Esophagus squamous epithelium (tissue), 5 donors: Measurements from ENCODE around the gene H6PD. TPM values are rescaled to one million over a fixed set of nuclear protein-coding genes. Genes with fewer than 3 reads are reported as not detected.

ENCODE experiments used
- DNase-seq: peaks from one replicate; lab custom pipeline; 2025; lab: John Stamatoyannopoulos, UW
- H3K27ac ChIP-seq, 4 donors: fragments of 200-600 bp; sonication (generic); one replicate each; pipeline ENCODE4 v1.5.1; 2016 to 2019; ENCODE audit warnings: mild to moderate bottlenecking in 1 of 4
- H3K27me3 ChIP-seq, 4 donors: fragments of 200-600 bp; sonication (generic); 1 replicate in 3 of 4; 2 replicates in 1 of 4; pipeline versions ENCODE4 v1.5.1 to v1.6.0; 2017 to 2021; ENCODE audit warnings: antibody characterized with exemption in 1 of 4
- H3K36me3 ChIP-seq, 3 donors: fragments of 200-600 bp; sonication (generic); one replicate each; pipeline ENCODE4 v1.5.1; 2016 to 2019
- H3K4me1 ChIP-seq, 3 donors: fragments of 200-600 bp; sonication (generic); one replicate each; pipeline ENCODE4 v1.5.1; 2017 to 2019
- H3K4me3 ChIP-seq, 4 donors: fragments of 200-600 bp; sonication (generic); 1 replicate in 3 of 4; 2 replicates in 1 of 4; pipeline ENCODE4 v1.5.1; 2016 to 2019; ENCODE audit warnings: mild to moderate bottlenecking in 2 of 4, moderate library complexity in 1 of 4
- H3K9me3 ChIP-seq, 3 donors: fragments of 200-600 bp; sonication (generic); one replicate each; pipeline ENCODE4 v1.5.1; 2016 to 2019
- POLR2A ChIP-seq, 4 donors: fragments of 450-650 bp; IDR thresholded peaks; one replicate each; pipeline ENCODE4 v1.6.1; 2017; ENCODE audit warnings: antibody characterized with exemption in 4 of 4, mild to moderate bottlenecking in 4 of 4, moderate library complexity in 3 of 4
- WGBS, 2 donors: methylation state at CpG; one replicate each; pipeline ENCODE4 v1.1.5; 2018; 5-methylcytosine and 5-hydroxymethylcytosine counted together
- intact Hi-C: fragments of 100-400 bp; cut with DNase I; formaldehyde crosslinking; loops from one replicate; pipeline ENCODE4 v1.15.0; 2022
- total RNA-seq, 4 donors: library from RNA; depleted of rRNA; stranded (reverse); fragments of >200 nt; gene quantifications; one replicate each; pipeline ENCODE4 v1.1.0, GENCODE V29; 2016
- TF ChIP-seq, protein P1 (sequence below), 6 experiments: fragments of 450-650 bp in 4 of 6; fragments of 200-600 bp in 2 of 6; sonication (generic) in 2 of 6; IDR thresholded peaks; one replicate each; pipeline ENCODE4 v1.5.1; 2016 to 2019; ENCODE audit warnings: antibody characterized with exemption in 6 of 6, mild to moderate bottlenecking in 4 of 6, moderate library complexity in 4 of 6
- donor health status: DM: yes; HTN: yes; CAD: no.

Gene H6PD
- total RNA-seq, 4 donors from 2014 or later = 10.6 to 35.5 (median 18.7) TPM

DNA sequence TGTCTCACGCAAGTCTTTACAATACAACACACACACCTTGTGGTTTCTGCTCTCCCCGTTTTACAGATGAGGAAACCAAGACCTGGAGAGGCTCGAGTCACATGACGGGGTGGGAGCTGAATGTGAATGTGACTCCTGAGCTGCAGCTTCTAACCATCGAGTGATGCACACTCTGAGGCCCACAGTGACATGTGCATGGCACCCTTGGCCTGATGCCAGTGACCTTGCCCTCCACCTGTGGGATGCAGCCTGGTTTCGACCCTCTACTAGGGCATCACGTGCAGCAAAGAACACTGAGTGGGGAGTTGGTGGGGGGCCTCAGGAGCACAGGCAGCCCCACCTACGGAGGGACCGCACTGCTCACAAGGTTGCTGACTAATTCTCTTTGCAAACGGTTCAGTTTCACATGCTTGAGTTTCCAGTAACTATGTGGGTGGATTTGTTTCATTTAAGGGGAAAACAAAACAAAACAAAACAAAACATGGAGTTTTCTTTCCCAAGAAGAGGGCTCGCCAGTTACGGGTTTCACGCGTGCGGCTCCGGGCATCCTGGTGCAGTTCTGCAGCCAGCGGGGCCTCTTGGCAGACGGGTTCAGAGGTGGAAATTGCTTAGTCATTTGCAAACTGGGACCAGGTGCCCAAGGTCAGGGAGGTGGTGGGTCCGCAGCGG lies 81.0 kb downstream of the H6PD start:
- Histone ChIP-seq H3K27me3 (no peaks in the 10 kb centered on the region), H3K4me1 (peaks cover 68 to 100% (median 88%) of the 10 kb centered on the region in 3 donors), H3K4me3 (peak overlapping the region in 1 of 4 donors; percentile 35), H3K36me3 (peaks cover 0 to 21% (median 0%) of the 10 kb centered on the region in 3 donors), H3K9me3 (no peaks in the 10 kb centered on the region), H3K27ac (peak overlapping the region; percentile 65 to 83 (median 80))
- TF ChIP-seq POLR2A (IDR thresholded peaks at IDR 0.05) = no peak
- TF ChIP-seq, protein P1, sequence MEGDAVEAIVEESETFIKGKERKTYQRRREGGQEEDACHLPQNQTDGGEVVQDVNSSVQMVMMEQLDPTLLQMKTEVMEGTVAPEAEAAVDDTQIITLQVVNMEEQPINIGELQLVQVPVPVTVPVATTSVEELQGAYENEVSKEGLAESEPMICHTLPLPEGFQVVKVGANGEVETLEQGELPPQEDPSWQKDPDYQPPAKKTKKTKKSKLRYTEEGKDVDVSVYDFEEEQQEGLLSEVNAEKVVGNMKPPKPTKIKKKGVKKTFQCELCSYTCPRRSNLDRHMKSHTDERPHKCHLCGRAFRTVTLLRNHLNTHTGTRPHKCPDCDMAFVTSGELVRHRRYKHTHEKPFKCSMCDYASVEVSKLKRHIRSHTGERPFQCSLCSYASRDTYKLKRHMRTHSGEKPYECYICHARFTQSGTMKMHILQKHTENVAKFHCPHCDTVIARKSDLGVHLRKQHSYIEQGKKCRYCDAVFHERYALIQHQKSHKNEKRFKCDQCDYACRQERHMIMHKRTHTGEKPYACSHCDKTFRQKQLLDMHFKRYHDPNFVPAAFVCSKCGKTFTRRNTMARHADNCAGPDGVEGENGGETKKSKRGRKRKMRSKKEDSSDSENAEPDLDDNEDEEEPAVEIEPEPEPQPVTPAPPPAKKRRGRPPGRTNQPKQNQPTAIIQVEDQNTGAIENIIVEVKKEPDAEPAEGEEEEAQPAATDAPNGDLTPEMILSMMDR (IDR thresholded peaks at IDR 0.05) = no peak
- intact Hi-C loops = no loop called here
- no peak for DNase-seq
- WGBS, 2 donors = 16 to 19% methylated on average over 16 to 17 of the region's 20 CpGs

DNA sequence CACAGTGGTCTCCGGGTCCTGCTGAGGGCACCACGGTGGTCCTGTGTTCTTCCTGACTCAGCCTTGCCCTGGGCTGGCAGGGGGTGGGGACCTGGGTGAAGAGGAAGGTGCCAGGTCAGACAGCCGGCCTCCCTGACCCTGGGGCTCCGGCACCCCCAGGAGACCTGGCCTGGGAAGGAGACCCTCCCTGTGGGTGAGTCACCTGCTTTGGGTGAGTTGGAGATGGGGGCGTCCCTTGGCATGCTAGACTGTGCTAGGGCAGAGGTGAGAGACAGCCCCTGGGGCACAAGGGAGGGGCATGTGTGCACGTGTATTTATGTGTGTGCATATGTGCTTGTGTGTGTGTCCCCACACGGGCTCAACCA lies 81.5 kb downstream of the H6PD start:
- Histone ChIP-seq H3K4me1 (peaks cover 68 to 100% (median 93%) of the 10 kb centered on the region in 3 donors), H3K9me3 (no peaks in the 10 kb centered on the region), H3K27ac (peak overlapping the region; percentile 65 to 83 (median 80)), H3K27me3 (no peaks in the 10 kb centered on the region), H3K36me3 (peaks cover 0 to 21% (median 0%) of the 10 kb centered on the region in 3 donors), H3K4me3 (peak overlapping the region in 1 of 4 donors; percentile 35)
- no peak for TF ChIP-seq POLR2A (IDR thresholded peaks at IDR 0.05)
- TF ChIP-seq, protein P1 (IDR thresholded peaks at IDR 0.05) = no peak
- 24 to 42% methylated on average over 2 of the region's 7 CpGs for WGBS, 2 donors
- no peak for DNase-seq
- intact Hi-C loops = no loop called here

DNA sequence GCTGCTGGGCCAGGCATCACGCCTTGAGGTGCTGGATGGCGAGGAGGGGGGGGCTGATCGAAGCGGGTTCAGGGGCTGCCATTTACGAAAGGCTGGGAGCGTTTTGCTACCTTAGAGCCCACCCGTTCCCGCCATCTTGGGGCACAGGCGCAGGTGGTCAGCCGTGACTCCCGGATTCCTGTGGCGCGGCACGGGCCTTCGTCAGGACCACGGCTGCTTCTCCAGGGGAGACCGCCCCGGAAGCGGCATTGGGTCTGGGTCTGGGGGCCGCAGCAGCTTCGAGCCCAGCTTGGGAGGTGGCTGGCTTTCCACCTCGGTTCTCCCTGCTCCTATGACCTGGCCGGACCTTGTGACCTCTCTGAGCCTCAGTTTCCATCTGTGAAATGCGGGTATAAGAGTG lies 81.9 kb downstream of the H6PD start:
- H3K36me3 ChIP-seq = peaks cover 0 to 21% (median 0%) of the 10 kb centered on the region in 3 donors
- TF ChIP-seq POLR2A (IDR thresholded peaks at IDR 0.05) = no peak
- no peak for DNase-seq
- H3K4me1 ChIP-seq = peaks cover 68 to 100% (median 94%) of the 10 kb centered on the region in 3 donors
- WGBS, 2 donors = no CpG with 5 or more reads among the region's 24 CpGs
- peak overlapping the region; percentile 65 to 83 (median 80) for H3K27ac ChIP-seq
- no peaks in the 10 kb centered on the region for H3K27me3 ChIP-seq
- H3K4me3 ChIP-seq = no peak overlapping the region
- no peaks in the 10 kb centered on the region for H3K9me3 ChIP-seq
- intact Hi-C loops = no loop called here

DNA sequence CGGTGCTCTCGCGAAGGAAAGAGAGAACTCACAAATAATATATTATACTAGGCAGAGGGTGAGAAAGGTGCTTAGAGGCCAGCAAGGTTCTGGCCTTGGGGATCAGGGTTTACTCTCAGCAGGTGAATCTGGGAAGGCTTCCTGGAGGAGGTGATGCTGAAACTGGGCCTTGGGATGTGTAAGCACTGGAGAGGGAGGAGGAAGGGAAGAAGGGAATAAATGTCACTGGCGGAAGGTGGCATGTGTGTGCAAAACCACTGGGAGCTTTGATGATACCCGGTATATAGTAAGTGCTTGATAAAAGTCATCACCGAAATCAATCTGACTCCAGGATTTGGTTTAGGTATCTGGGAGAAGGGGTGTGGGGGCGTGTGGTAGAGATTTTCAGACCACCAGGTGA lies 82.5 kb downstream of the H6PD start:
- Histone ChIP-seq H3K4me1 (peaks cover 68 to 100% (median 94%) of the 10 kb centered on the region in 3 donors), H3K4me3 (no peak overlapping the region), H3K27me3 (no peaks in the 10 kb centered on the region), H3K36me3 (peaks cover 0 to 21% (median 0%) of the 10 kb centered on the region in 3 donors), H3K9me3 (no peaks in the 10 kb centered on the region), H3K27ac (peak overlapping the region; percentile 65 to 83 (median 80))
- DNase-seq = no peak
- intact Hi-C loops = no loop called here
- no peak for TF ChIP-seq POLR2A (IDR thresholded peaks at IDR 0.05)
- TF ChIP-seq, protein P1 (IDR thresholded peaks at IDR 0.05) = no peak
- WGBS, 2 donors = 82 to 87% methylated on average over 6 of the region's 7 CpGs

DNA sequence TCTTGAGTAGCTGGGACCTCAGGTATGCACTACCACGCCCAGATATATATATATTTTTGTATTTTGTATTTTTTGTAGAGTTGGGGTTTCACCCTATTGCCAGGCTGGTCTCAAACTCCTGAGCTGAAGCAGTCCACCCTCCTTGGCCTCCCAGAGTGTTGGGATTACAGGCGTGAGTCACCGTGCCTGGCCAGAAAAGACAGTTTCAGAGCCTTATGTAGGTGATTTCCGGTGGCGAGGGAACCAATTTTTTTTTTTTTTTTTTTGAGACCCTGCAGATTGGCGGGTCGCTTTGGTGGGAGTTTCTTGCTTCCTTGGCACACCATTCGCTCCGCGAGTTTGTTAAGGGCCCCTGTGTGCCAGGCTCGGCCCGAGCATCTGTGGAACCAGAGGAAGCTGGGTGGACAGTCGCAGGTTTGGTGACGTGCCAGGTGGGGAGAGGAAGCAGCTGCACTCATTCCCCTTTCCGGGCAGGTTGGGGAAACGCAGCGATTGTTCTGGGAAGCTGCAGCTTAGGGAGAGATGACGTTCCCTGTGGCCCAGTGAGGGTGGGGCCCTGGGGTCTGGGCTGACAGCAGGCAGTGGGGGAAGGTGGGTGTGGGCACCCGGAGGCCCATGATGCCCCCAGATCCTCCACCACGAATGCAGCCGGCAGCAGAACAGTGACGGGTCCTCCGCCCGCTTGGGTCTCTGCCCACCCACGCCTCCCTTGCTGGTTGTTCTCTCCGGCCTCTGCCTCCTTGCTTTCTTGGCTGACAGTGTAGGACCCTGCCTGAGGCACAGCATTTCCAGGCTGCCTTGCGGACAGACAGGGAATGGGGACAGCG lies 83.2 kb downstream of the H6PD start:
- no peak for DNase-seq
- intact Hi-C loops = no loop called here
- no peak for TF ChIP-seq POLR2A (IDR thresholded peaks at IDR 0.05)
- TF ChIP-seq, protein P1 (IDR thresholded peaks at IDR 0.05) = no peak
- no peaks in the 10 kb centered on the region for H3K9me3 ChIP-seq
- WGBS, 2 donors = 35 to 36% methylated on average over 17 of the region's 28 CpGs
- H3K4me3 ChIP-seq = peak overlapping the region in 2 of 4 donors; percentile 11 to 44
- peaks cover 60 to 100% (median 91%) of the 10 kb centered on the region in 3 donors for H3K4me1 ChIP-seq
- H3K27me3 ChIP-seq = no peaks in the 10 kb centered on the region
- peaks cover 0 to 21% (median 0%) of the 10 kb centered on the region in 3 donors for H3K36me3 ChIP-seq
- H3K27ac ChIP-seq = peak overlapping the region; percentile 65 to 84 (median 81)
